Omental fat pad (tissue), 4 donors: ENCODE measurements around the gene FAM47B. TPM values are rescaled to one million over a fixed set of nuclear protein-coding genes. Genes with fewer than 3 reads are reported as not detected.

Experiments
- ATAC-seq: fragments of 150-250 bp; one replicate; pipeline ENCODE4 v1.9.1; 2016; ENCODE audit warnings: mild to moderate bottlenecking, moderate library complexity; ENCODE audit not compliant: low FRiP score
- DNase-seq: peaks from one replicate; pipeline ENCODE4 v3.0.0-alpha.2; 2019; ENCODE audit warnings: low spot score
- total RNA-seq, 4 donors: library from RNA; depleted of rRNA; stranded (reverse); fragments of >200 nt; gene quantifications; one replicate each; pipeline ENCODE4 v1.1.0, GENCODE V29; 2016
- TF ChIP-seq, protein P1 (sequence below), 3 donors: fragments of 450-650 bp; IDR thresholded peaks; one replicate each; pipeline ENCODE4 v1.5.1; 2016 to 2017; ENCODE audit warnings: antibody characterized with exemption in 3 of 3, mild to moderate bottlenecking in 3 of 3, moderate library complexity in 2 of 3

The FAM47B gene
- total RNA-seq, 4 donors from 2014 or later, result not detected

DNA sequence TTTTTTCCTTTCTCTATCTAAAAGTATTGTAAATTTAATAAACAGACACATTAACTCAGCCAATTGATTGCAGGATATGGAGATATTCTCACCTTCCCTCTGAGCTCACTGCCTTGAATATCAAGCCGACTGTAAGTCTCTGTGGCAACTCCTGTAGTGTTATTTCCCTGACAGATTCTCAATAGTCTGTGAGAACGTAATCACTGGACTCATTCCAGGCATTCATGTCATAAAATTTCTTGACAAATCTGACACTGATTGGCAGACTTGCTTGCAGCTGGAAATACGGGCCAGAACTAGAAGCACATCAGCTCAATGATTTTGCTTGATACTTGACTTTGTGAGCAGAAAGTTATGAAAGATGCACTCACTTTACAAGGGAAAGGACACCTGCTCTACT, 29.6 kb downstream of the FAM47B start:
- no peak for DNase-seq
- TF ChIP-seq, protein P1, sequence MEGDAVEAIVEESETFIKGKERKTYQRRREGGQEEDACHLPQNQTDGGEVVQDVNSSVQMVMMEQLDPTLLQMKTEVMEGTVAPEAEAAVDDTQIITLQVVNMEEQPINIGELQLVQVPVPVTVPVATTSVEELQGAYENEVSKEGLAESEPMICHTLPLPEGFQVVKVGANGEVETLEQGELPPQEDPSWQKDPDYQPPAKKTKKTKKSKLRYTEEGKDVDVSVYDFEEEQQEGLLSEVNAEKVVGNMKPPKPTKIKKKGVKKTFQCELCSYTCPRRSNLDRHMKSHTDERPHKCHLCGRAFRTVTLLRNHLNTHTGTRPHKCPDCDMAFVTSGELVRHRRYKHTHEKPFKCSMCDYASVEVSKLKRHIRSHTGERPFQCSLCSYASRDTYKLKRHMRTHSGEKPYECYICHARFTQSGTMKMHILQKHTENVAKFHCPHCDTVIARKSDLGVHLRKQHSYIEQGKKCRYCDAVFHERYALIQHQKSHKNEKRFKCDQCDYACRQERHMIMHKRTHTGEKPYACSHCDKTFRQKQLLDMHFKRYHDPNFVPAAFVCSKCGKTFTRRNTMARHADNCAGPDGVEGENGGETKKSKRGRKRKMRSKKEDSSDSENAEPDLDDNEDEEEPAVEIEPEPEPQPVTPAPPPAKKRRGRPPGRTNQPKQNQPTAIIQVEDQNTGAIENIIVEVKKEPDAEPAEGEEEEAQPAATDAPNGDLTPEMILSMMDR (IDR thresholded peaks at IDR 0.05), result no peak
- ATAC-seq, result no peak

DNA sequence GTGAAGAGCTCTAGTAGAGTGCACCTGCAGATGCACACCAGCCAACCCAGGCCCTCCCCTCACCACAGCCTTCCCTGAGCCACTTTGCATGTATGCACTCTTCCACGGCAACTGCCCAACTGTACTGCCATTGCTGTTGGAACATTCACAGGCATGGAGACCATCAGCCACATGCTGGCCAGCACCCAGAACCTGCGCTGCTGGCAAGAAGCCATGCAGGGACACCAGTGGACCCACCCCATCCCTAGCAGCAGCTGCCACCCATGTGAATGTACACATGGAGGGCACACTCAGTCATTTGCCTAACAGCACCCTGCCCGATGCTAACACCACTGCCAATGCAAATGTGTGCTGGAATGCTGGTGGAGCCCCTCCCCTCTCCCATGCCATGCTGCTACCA, 35.6 kb downstream of the FAM47B start:
- TF ChIP-seq, protein P1 (IDR thresholded peaks at IDR 0.05), result no peak
- no peak for ATAC-seq

DNA sequence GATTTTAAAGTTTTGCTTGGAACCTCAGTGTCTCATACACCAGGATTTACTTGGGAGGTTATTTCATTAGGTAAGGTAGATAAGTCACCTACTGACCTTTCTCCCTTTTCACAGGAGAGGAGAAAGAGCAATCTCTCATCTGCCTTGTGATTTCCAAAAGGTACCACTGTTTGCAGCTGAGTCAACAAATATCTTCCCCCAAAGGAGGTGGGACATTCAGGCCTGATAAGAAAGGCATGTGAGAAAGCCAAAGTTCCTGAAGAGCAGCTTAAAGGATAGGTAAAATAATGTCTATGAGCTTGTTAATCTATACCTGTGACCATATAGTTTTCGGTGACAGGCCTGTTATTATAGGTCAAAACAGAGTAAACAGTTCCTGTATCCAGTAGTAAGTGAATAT, 45.0 kb downstream of the FAM47B start:
- TF ChIP-seq, protein P1 (IDR thresholded peaks at IDR 0.05), result no peak
- ATAC-seq, result no peak
- no peak for DNase-seq

More for the DNA sequence above, 35.6 kb downstream of the FAM47B start:
- DNase-seq, result no peak
